K562 (cell line): Measurements from ENCODE around the gene TMED10. TPM values are rescaled to one million over a fixed set of nuclear protein-coding genes. Genes with fewer than 3 reads are reported as not detected.

Source experiments
- ATAC-seq: fragments of 200-7000 bp; cut with Tn5 transposase; 3 replicates; pipeline ENCODE4 v1.9.1; 2020; ENCODE audit warnings: moderate library complexity
- BruUV-seq: library from RNA; stranded (reverse); fragments of 400-500 nt; replicated peaks from 2 replicates; lab custom pipeline; 2021; lab: Mats Ljungman, UMichigan
- CTCF ChIA-PET: fragments of 300-600 bp; formaldehyde crosslinking; extraction: SDS; loops from one replicate; lab custom pipeline; 2021; ENCODE audit warnings: low intra/inter-chr PET ratio; lab: Yijun Ruan, JAX
- POLR2A ChIA-PET: fragments of 300-600, 350-650 bp; sonication (Branson Sonifier 250); formaldehyde crosslinking; extraction: SDS; loops from one replicate; lab custom pipeline; 2021; ENCODE audit warnings: antibody characterized with exemption, inconsistent platforms; lab: Yijun Ruan, JAX
- DNase-seq, 4 experiments: peaks; one replicate each; pipeline versions ENCODE4 v3.0.0 to v3.0.0-alpha.2; 2011 to 2018; ENCODE audit warnings: low spot score in 3 of 4, mixed read lengths in 3 of 4; ENCODE audit errors: extremely low read depth in 1 of 4
- FAIRE-seq: peaks from 2 replicates; lab custom pipeline; 2011; peaks lifted over from hg19 to GRCh38; lab: Jason Lieb, UNC
- H2AFZ ChIP-seq: 2 replicates; pipeline ENCODE4 v1.6.0; 2011; ENCODE audit warnings: low read depth, low read length, control low read depth, inconsistent platforms
- H3K27ac ChIP-seq: fragments of 200-600 bp; 3 replicates; pipeline ENCODE4 v1.8.0; 2011; ENCODE audit warnings: low read depth, mild to moderate bottlenecking, control low read depth, inconsistent platforms, low read length, moderate library complexity, mixed read lengths; ENCODE audit errors: extremely low read depth
- H3K27me3 ChIP-seq, 2 experiments: fragments of 300-600 bp in 1 of 2; 2 replicates in 1 of 2; 3 replicates in 1 of 2; pipeline versions ENCODE4 v1.6.0 to v1.8.0; 2011; ENCODE audit warnings: inconsistent platforms in 2 of 2, low read length in 2 of 2, mild to moderate bottlenecking in 1 of 2, mixed read lengths in 1 of 2, moderate library complexity in 1 of 2; ENCODE audit not compliant: control insufficient read depth in 2 of 2, insufficient read depth in 2 of 2
- H3K36me3 ChIP-seq: fragments of 300-600 bp; 3 replicates; pipeline ENCODE4 v1.8.0; 2011; ENCODE audit warnings: mild to moderate bottlenecking, low read length, inconsistent platforms; ENCODE audit not compliant: control insufficient read depth, insufficient read depth
- H3K4me1 ChIP-seq, 2 experiments: fragments of 200-600 bp in 1 of 2; replicated peaks in 1 of 2; 2 replicates in 1 of 2; 3 replicates in 1 of 2; pipeline versions ENCODE4 v1.5.1 to v1.8.0; 2011; ENCODE audit warnings: inconsistent platforms in 2 of 2, low read length in 2 of 2, mild to moderate bottlenecking in 1 of 2, mixed read lengths in 1 of 2, moderate library complexity in 1 of 2; ENCODE audit not compliant: control insufficient read depth in 2 of 2, insufficient read depth in 2 of 2
- H3K4me2 ChIP-seq: 2 replicates; pipeline ENCODE4 v1.6.1; 2011; ENCODE audit warnings: low read length, control low read depth, inconsistent platforms, mixed read lengths; ENCODE audit not compliant: insufficient read depth
- H3K4me3 ChIP-seq: fragments of 200-600 bp; sonication (generic), shearing (Covaris generic); 2 replicates; pipeline ENCODE4 v1.5.1; 2016; ENCODE audit warnings: control low read depth, inconsistent platforms
- H3K79me2 ChIP-seq: fragments of 200-600 bp; 3 replicates; pipeline ENCODE4 v1.8.0; 2011; ENCODE audit warnings: low read length, inconsistent platforms; ENCODE audit not compliant: control insufficient read depth, insufficient read depth
- H3K9ac ChIP-seq, 2 experiments: 2 replicates each; pipeline versions ENCODE4 v1.6.0 to v1.6.1; 2011; ENCODE audit warnings: low read depth in 2 of 2, low read length in 2 of 2, control low read depth in 1 of 2, inconsistent platforms in 1 of 2, mild to moderate bottlenecking in 1 of 2, mixed read lengths in 1 of 2; ENCODE audit not compliant: insufficient read depth in 1 of 2
- H3K9me1 ChIP-seq: one replicate; pipeline ENCODE4 v1.6.0; 2011; ENCODE audit warnings: inconsistent platforms, mild to moderate bottlenecking, low read length, moderate library complexity; ENCODE audit not compliant: control insufficient read depth, insufficient read depth
- H3K9me3 ChIP-seq: replicated peaks from 2 replicates; pipeline ENCODE4 v1.5.1; 2011; ENCODE audit warnings: low read depth, low read length, inconsistent platforms; ENCODE audit not compliant: control insufficient read depth, insufficient read depth
- H4K20me1 ChIP-seq: replicated peaks from 2 replicates; pipeline ENCODE4 v1.6.1; 2011; ENCODE audit warnings: low read length, inconsistent platforms, mixed read lengths; ENCODE audit not compliant: control insufficient read depth, insufficient read depth
- AFF1 ChIP-seq, 2 experiments: fragments of 450-650 bp; IDR thresholded peaks; 2 replicates each; pipeline ENCODE4 v1.6.1; 2018; ENCODE audit warnings: mild to moderate bottlenecking in 2 of 2, low read depth in 1 of 2; ENCODE audit not compliant: partially characterized antibody in 2 of 2
- CCNT2 ChIP-seq: IDR thresholded peaks from 2 replicates; pipeline ENCODE4 v1.6.1; 2011; ENCODE audit warnings: borderline replicate concordance, low read depth, mild to moderate bottlenecking, moderate library complexity, mixed read lengths, low read length; ENCODE audit not compliant: insufficient read length; ENCODE audit errors: extremely low read depth
- CREB1 ChIP-seq, 2 experiments: sonication (generic) in 1 of 2; formaldehyde crosslinking in 1 of 2; IDR thresholded peaks; 2 replicates each; pipeline versions ENCODE4 v1.6.1 to v1.8.0; 2012 to 2022; ENCODE audit warnings: inconsistent platforms in 1 of 2, mild to moderate bottlenecking in 1 of 2, missing genetic modification reagents in 1 of 2, moderate library complexity in 1 of 2
- DNMT1 ChIP-seq: fragments of 450-650 bp; IDR thresholded peaks from 2 replicates; pipeline ENCODE4 v1.6.1; 2016; ENCODE audit warnings: antibody characterized with exemption, mild to moderate bottlenecking
- L3MBTL2 ChIP-seq: fragments of 450-650 bp; IDR thresholded peaks from 2 replicates; pipeline ENCODE4 v1.6.1; 2016; ENCODE audit warnings: mild to moderate bottlenecking, moderate library complexity
- MIER1 ChIP-seq: fragments of 450-650 bp; IDR thresholded peaks from 2 replicates; pipeline ENCODE4 v1.6.1; 2016; ENCODE audit warnings: antibody characterized with exemption, mild to moderate bottlenecking, low read depth
- NONO ChIP-seq, 2 experiments: fragments of 200-400 bp in 1 of 2; fragments of 450-650 bp in 1 of 2; formaldehyde crosslinking in 1 of 2; IDR thresholded peaks; 2 replicates each; pipeline ENCODE4 v1.6.1; 2017; ENCODE audit warnings: low read depth in 2 of 2, mild to moderate bottlenecking in 2 of 2, moderate library complexity in 2 of 2, low read length in 1 of 2
- SIRT6 ChIP-seq: IDR thresholded peaks from one replicate; pipeline ENCODE4 v1.6.1; 2012; ENCODE audit warnings: low read depth, mild to moderate bottlenecking, control low read depth, inconsistent platforms, low read length, moderate library complexity
- SIX5 ChIP-seq, 2 experiments: IDR thresholded peaks; 2 replicates each; pipeline ENCODE4 v1.6.1; 2011; ENCODE audit warnings: low read length in 2 of 2, borderline replicate concordance in 1 of 2, low read depth in 1 of 2, mild to moderate bottlenecking in 1 of 2, moderate library complexity in 1 of 2; ENCODE audit not compliant: insufficient read depth in 1 of 2
- THAP12 ChIP-seq: fragments of 250-450 bp; sonication (Bioruptor Pico); IDR thresholded peaks from 2 replicates; pipeline ENCODE4 v1.9.0; 2021; ENCODE audit warnings: mild to moderate bottlenecking, inconsistent platforms
- U2AF1 ChIP-seq: fragments of 200-400 bp; formaldehyde crosslinking; optimal IDR thresholded peaks from 2 replicates; pipeline ENCODE3; 2017; ENCODE audit warnings: mild to moderate bottlenecking, low read depth, low read length, moderate library complexity
- ZEB2 ChIP-seq: fragments of 450-650 bp; IDR thresholded peaks from 2 replicates; pipeline ENCODE4 v1.6.1; 2016
- ZNF589 ChIP-seq: fragments of 200-800 bp; sonication (Bioruptor generic); IDR thresholded peaks from 2 replicates; pipeline ENCODE4 v1.6.1; 2016; ENCODE audit warnings: low read depth, missing genetic modification characterization, missing compliant biosample characterization
- WGBS: fragments of 100-300 bp; shearing (Covaris generic); methylation state at CpG from one replicate; pipeline ENCODE4 v1.1.6; 2016; ENCODE audit warnings: low coverage, mixed read lengths; ENCODE audit not compliant: insufficient coverage; ENCODE audit errors: missing lambda C conversion rate; 5-methylcytosine and 5-hydroxymethylcytosine counted together
- in situ Hi-C: fragments of 300-500 bp; cut with MboI; formaldehyde crosslinking; loops from 4 replicates; pipeline ENCODE4 v1.15.0; 2018; ENCODE audit warnings: inconsistent platforms, mixed read lengths
- intact Hi-C: fragments of 100-400 bp; cut with micrococcal nuclease; formaldehyde crosslinking; loops from 2 replicates; pipeline ENCODE4 v1.14.2; 2022
- polyA plus RNA-seq, 8 experiments: library from polyadenylated mRNA; depleted of rRNA in 4 of 8; stranded (reverse) in 5 of 8; unstranded in 3 of 8; fragments of >200 nt; fragmentation: Nextera tagmentation in 2 of 8; fragmentation: Illumina TruSeq in 1 of 8; extraction: Ambion mirVana in 2 of 8; extraction: Trizol in 1 of 8; gene quantifications; 2 replicates each; pipeline versions ENCODE4 v1.2.1 to v1.2.3, GENCODE V29; 2011 to 2014; ENCODE audit warnings: inconsistent platforms in 1 of 8, missing spikeins in 1 of 8
- total RNA-seq, 7 experiments: library from RNA; depleted of rRNA in 6 of 7; stranded (reverse); fragments of >200 nt in 6 of 7; fragmentation: Illumina TruSeq in 2 of 7; extraction: Trizol in 2 of 7; gene quantifications; 2 replicates each; pipeline versions ENCODE4 v1.2.1 to v1.2.3, GENCODE V29; 2011 to 2021; ENCODE audit warnings: low replicate concordance in 1 of 7

The TMED10 gene
- total and polyA plus RNA-seq, 9 of the 15 experiments (the other 6 are each of a cell fraction or from before 2014, with no cell fraction given): 62.2 to 233 (median 124) TPM

DNA sequence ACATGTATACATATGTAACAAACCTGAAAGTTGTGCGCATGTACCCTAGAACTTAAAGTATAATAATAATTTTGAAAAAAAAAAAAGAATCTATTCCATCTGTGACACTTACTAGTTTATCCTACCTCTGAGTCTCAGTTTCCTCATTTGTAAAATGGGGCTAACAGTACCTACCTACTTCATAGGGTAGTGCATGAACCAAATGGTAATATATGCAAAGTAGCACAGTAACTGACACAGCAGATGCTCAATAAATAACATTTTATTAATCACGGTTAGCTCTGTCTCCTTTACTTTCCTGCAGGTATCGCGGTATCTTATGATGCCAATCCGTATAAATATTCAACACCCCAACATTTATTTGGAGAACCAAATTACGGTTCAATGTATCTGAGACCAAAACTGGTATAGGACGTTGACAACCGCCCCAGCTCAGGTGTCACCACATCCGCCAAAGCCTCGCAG lies 703 bp downstream of the TMED10 start (continued):
- no peak for TF ChIP-seq AFF1 (IDR thresholded peaks at IDR 0.05; ENCODE audit: low read depth in 1 of 2, partially characterized antibody in 2 of 2)

DNA sequence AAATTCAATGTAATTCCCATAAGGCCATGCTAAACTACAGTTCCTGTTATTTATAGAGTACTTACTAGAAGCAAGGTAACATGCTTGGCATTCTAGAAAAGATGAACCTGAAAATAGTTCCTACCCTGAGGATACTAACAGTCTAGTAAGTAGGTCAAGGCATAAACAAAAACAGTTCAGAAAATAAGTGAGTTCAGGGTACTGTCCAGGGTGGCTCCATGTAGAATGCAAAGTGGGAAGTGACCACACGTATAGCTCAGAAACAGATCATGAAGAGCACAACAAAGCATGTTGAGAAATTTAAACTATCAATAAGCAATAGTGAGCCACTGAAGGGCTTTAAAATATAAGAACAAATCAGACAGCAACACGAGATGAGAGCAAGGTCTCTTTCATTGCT lies 2.3 kb downstream of the TMED10 start:
- DNase-seq (no peak), ATAC-seq (no peak), FAIRE-seq (no peak)
- Histone ChIP-seq H2AFZ (no peak overlapping the region), H3K27ac (0 out of 3 replicates have a peak overlapping the region, but pooled peaks have one; percentile 28), H4K20me1 (0 out of 2 replicates have a peak, but pooled peaks cover 9% of the 10 kb centered on the region), H3K36me3 (peaks cover 3% of the 10 kb centered on the region; the same call in 1 of the 3 replicates), H3K9me1 (no peaks in the 10 kb centered on the region), H3K9me3 (no peaks in the 10 kb centered on the region), H3K27me3 (no peaks in the 10 kb centered on the region), H3K4me3 (peak overlapping the region; percentile 71), H3K4me2 (peak overlapping the region; percentile 92), H3K9ac (peak overlapping the region; percentile 45 to 76; a peak in 2 of 4 replicates), H3K4me1 (peaks cover 8 to 11% of the 10 kb centered on the region in 2 experiments; a peak in 4 of 5 replicates), H3K79me2 (peaks cover 68% of the 10 kb centered on the region)
- BruUV-seq: no TSS peak
- ChIA-PET CTCF (no interaction called here), POLR2A (interaction anchor here (0.6 kb wide), 1 partner anchor 313 kb away, joined by 3 read pairs; no protein-coding TSS in a partner anchor)
- in situ Hi-C loops (no loop called here), intact Hi-C loops (no loop called here)
- 4% methylated on average over 2 of the region's 2 CpGs for WGBS
- no peak for TF ChIP-seq U2AF1
- no peak for TF ChIP-seq ZEB2
- no peak for TF ChIP-seq DNMT1
- no peak for TF ChIP-seq NONO (IDR thresholded peaks at IDR 0.05; ENCODE audit: low read depth in 2 of 2, low read length in 1 of 2)
- no peak for TF ChIP-seq SIRT6
- TF ChIP-seq SIX5 (IDR thresholded peaks at IDR 0.05; ENCODE audit: borderline replicate concordance in 1 of 2, insufficient read depth in 1 of 2, low read depth in 1 of 2, low read length in 2 of 2): no peak
- TF ChIP-seq ZNF589 (CRISPR knock-in tag): no peak
- TF ChIP-seq CCNT2: no peak
- TF ChIP-seq MIER1: no peak
- TF ChIP-seq L3MBTL2: no peak
- no peak for TF ChIP-seq CREB1 (IDR thresholded peaks at IDR 0.05)
- no peak for TF ChIP-seq CREB1 (CRISPR knock-in tag; IDR thresholded peaks at IDR 0.05)
- no peak for TF ChIP-seq THAP12 (CRISPR knock-in tag)
